CD14-positive monocyte (primary cell): Measurements from ENCODE around the gene TBC1D7. TPM values are rescaled to one million over a fixed set of nuclear protein-coding genes. Genes with fewer than 3 reads are reported as not detected.
A peak's percentile ranks its signal among the peaks of the same experiment; 100 is the strongest.

Source experiments
- DNase-seq, 3 donors: peaks; one replicate each; pipeline ENCODE4 v3.0.0-alpha.2; 2011 to 2022
- H2AFZ ChIP-seq: 2 replicates; pipeline ENCODE4 v1.6.0; 2012; ENCODE audit warnings: mild to moderate bottlenecking, low read depth, low read length, inconsistent platforms; ENCODE audit not compliant: insufficient read depth, poor library complexity, severe bottlenecking
- H3K27ac ChIP-seq, 2 donors: 1 replicate in 1 of 2; 2 replicates in 1 of 2; pipeline ENCODE4 v1.5.1; 2012 to 2013; ENCODE audit warnings: low read length in 2 of 2, control low read depth in 1 of 2, inconsistent platforms in 1 of 2, low read depth in 1 of 2, mild to moderate bottlenecking in 1 of 2
- H3K27me3 ChIP-seq, 2 donors: one replicate each; pipeline versions ENCODE4 v1.6.0 to v1.6.1; 2011 to 2013; ENCODE audit warnings: low read length in 2 of 2; ENCODE audit not compliant: control insufficient read depth in 2 of 2, insufficient read depth in 2 of 2
- H3K36me3 ChIP-seq, 2 donors: replicated peaks in 1 of 2; 1 replicate in 1 of 2; 2 replicates in 1 of 2; pipeline versions ENCODE4 v1.5.1 to v1.6.1; 2012 to 2013; ENCODE audit warnings: low read length in 2 of 2, control low read depth in 1 of 2, inconsistent platforms in 1 of 2, mild to moderate bottlenecking in 1 of 2; ENCODE audit not compliant: insufficient read depth in 2 of 2, control insufficient read depth in 1 of 2
- H3K4me1 ChIP-seq, 2 donors: 1 replicate in 1 of 2; 2 replicates in 1 of 2; pipeline versions ENCODE4 v1.5.1 to v1.6.1; 2012 to 2013; ENCODE audit warnings: low read length in 2 of 2, control low read depth in 1 of 2, inconsistent platforms in 1 of 2, mild to moderate bottlenecking in 1 of 2, moderate library complexity in 1 of 2; ENCODE audit not compliant: insufficient read depth in 2 of 2, control insufficient read depth in 1 of 2
- H3K4me2 ChIP-seq: replicated peaks from 2 replicates; pipeline ENCODE3; 2012; ENCODE audit warnings: low read length, moderate library complexity, mild to moderate bottlenecking; ENCODE audit not compliant: poor library complexity, severe bottlenecking; ENCODE audit errors: extremely low read depth
- H3K4me3 ChIP-seq, 3 experiments: fragments of 200-600 bp in 1 of 3; sonication (generic) in 1 of 3; replicated peaks in 1 of 3; 1 replicate in 2 of 3; 2 replicates in 1 of 3; pipeline ENCODE4 v1.5.1; 2011 to 2013; ENCODE audit warnings: low read length in 3 of 3, mild to moderate bottlenecking in 3 of 3, control low read depth in 2 of 3, low read depth in 2 of 3, inconsistent platforms in 1 of 3, moderate library complexity in 1 of 3
- H3K79me2 ChIP-seq: 2 replicates; pipeline ENCODE4 v1.6.0; 2012; ENCODE audit warnings: mild to moderate bottlenecking, control low read depth, inconsistent platforms, low read length, moderate library complexity; ENCODE audit not compliant: insufficient read depth
- H3K9ac ChIP-seq: 2 replicates; pipeline ENCODE4 v1.6.0; 2017; ENCODE audit warnings: low read length, mild to moderate bottlenecking; ENCODE audit not compliant: insufficient read depth, poor library complexity, severe bottlenecking
- H3K9me3 ChIP-seq, 2 donors: replicated peaks in 1 of 2; 1 replicate in 1 of 2; 2 replicates in 1 of 2; pipeline versions ENCODE4 v1.5.1 to v1.6.1; 2012 to 2013; ENCODE audit warnings: low read length in 2 of 2, control low read depth in 1 of 2; ENCODE audit not compliant: control insufficient read depth in 1 of 2, insufficient read depth in 1 of 2
- H4K20me1 ChIP-seq: 2 replicates; pipeline ENCODE4 v1.6.0; 2012; ENCODE audit warnings: mild to moderate bottlenecking, low read length, control low read depth, moderate library complexity; ENCODE audit not compliant: insufficient read depth
- H3K27ac Mint-ChIP-seq, 7 donors: one replicate each; pipeline ENCODE4 v1.8.0; 2020; ENCODE audit warnings: mild to moderate bottlenecking in 7 of 7, mixed read lengths in 7 of 7, moderate library complexity in 6 of 7, inconsistent platforms in 2 of 7
- H3K27me3 Mint-ChIP-seq, 3 donors: one replicate each; pipeline ENCODE4 v1.8.0; 2021 to 2022; ENCODE audit warnings: low read depth in 3 of 3, mild to moderate bottlenecking in 3 of 3, mixed read lengths in 3 of 3, moderate library complexity in 3 of 3, inconsistent platforms in 1 of 3
- H3K36me3 Mint-ChIP-seq, 2 donors: one replicate each; pipeline ENCODE4 v1.8.0; 2020; ENCODE audit warnings: mixed read lengths in 2 of 2, inconsistent platforms in 1 of 2, mild to moderate bottlenecking in 1 of 2
- H3K4me1 Mint-ChIP-seq: one replicate; pipeline ENCODE4 v1.8.0; 2020; ENCODE audit warnings: mild to moderate bottlenecking, mixed read lengths
- H3K4me3 Mint-ChIP-seq, 2 donors: one replicate each; pipeline ENCODE4 v1.8.0; 2020; ENCODE audit warnings: mild to moderate bottlenecking in 2 of 2, mixed read lengths in 2 of 2, moderate library complexity in 1 of 2
- H3K9me3 Mint-ChIP-seq, 7 donors: one replicate each; pipeline ENCODE4 v1.8.0; 2020 to 2022; ENCODE audit warnings: mixed read lengths in 7 of 7, mild to moderate bottlenecking in 6 of 7, moderate library complexity in 6 of 7, inconsistent platforms in 2 of 7
- WGBS: methylation state at CpG from one replicate; pipeline ENCODE4 v1.1.5; 2013; ENCODE audit warnings: missing lambda C conversion rate; ENCODE audit not compliant: insufficient coverage; 5-methylcytosine and 5-hydroxymethylcytosine counted together
- intact Hi-C, 2 donors: fragments of 100-400 bp; cut with micrococcal nuclease; formaldehyde crosslinking; loops; one replicate each; pipeline versions ENCODE4 v1.15.0 to v1.15.1; 2023
- polyA plus RNA-seq, 3 donors: library from polyadenylated mRNA; depleted of rRNA in 1 of 3; unstranded in 2 of 3; stranded (reverse) in 1 of 3; fragments of 300-500 nt in 2 of 3; fragments of >200 nt in 1 of 3; fragmentation: Illumina TruSeq in 2 of 3; gene quantifications; 1 replicate in 2 of 3; 2 replicates in 1 of 3; pipeline ENCODE4 v1.2.3, GENCODE V29; 2012 to 2021
- TF ChIP-seq, protein P1 (sequence below): fragments of 200-600 bp; IDR thresholded peaks from one replicate; pipeline ENCODE4 v1.8.0; 2022; ENCODE audit warnings: antibody characterized with exemption, mild to moderate bottlenecking

Gene TBC1D7
- polyA plus RNA-seq, 3 donors = 12.2 to 34.3 (median 34.3) TPM

DNA sequence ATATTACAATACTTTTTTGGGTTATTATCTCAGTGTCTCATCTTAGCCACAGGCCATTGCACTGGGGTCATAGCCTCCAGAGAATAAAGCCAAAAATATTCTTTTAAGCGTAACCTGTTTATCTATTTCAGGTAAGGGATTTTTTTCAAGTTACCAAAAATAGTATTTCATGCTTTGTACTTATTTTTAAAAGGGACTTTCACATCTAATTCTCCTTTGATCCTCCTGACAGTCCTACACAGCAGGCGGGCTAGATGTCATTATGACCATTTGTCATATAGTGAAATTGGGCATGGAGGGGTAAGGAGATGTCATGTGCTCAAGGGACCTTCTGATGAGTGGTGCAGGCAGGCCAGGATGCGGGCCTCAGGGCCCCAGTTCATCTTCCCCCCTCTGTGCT is 68.9 kb downstream of the TBC1D7 start:
- Histone ChIP-seq H3K9me3 (no peaks in the 10 kb centered on the region), H3K4me2 (no peak overlapping the region), H2AFZ (no peak overlapping the region), H3K79me2 (no peaks in the 10 kb centered on the region), H3K36me3 (no peaks in the 10 kb centered on the region), H3K4me1 (peaks cover 79 to 84% of the 10 kb centered on the region in 2 donors), H3K27ac (no peak overlapping the region), H4K20me1 (no peaks in the 10 kb centered on the region), H3K27me3 (no peaks in the 10 kb centered on the region), H3K4me3 (no peak overlapping the region), H3K9ac (no peak overlapping the region)
- TF ChIP-seq, protein P1, sequence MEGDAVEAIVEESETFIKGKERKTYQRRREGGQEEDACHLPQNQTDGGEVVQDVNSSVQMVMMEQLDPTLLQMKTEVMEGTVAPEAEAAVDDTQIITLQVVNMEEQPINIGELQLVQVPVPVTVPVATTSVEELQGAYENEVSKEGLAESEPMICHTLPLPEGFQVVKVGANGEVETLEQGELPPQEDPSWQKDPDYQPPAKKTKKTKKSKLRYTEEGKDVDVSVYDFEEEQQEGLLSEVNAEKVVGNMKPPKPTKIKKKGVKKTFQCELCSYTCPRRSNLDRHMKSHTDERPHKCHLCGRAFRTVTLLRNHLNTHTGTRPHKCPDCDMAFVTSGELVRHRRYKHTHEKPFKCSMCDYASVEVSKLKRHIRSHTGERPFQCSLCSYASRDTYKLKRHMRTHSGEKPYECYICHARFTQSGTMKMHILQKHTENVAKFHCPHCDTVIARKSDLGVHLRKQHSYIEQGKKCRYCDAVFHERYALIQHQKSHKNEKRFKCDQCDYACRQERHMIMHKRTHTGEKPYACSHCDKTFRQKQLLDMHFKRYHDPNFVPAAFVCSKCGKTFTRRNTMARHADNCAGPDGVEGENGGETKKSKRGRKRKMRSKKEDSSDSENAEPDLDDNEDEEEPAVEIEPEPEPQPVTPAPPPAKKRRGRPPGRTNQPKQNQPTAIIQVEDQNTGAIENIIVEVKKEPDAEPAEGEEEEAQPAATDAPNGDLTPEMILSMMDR = no peak
- Mint-ChIP-seq H3K27me3 (peaks cover 0 to 2% (median 0%) of the 10 kb centered on the region in 3 donors), H3K27ac (no peak overlapping the region), H3K9me3 (peaks cover 0 to 6% (median 2%) of the 10 kb centered on the region in 7 donors), H3K36me3 (peaks cover 0 to 4% of the 10 kb centered on the region in 2 donors), H3K4me3 (no peak overlapping the region), H3K4me1 (peaks cover 79% of the 10 kb centered on the region)
- no CpG with 5 or more reads among the region's 3 CpGs for WGBS
- DNase-seq = no peak
- intact Hi-C loops = no loop called here

DNA sequence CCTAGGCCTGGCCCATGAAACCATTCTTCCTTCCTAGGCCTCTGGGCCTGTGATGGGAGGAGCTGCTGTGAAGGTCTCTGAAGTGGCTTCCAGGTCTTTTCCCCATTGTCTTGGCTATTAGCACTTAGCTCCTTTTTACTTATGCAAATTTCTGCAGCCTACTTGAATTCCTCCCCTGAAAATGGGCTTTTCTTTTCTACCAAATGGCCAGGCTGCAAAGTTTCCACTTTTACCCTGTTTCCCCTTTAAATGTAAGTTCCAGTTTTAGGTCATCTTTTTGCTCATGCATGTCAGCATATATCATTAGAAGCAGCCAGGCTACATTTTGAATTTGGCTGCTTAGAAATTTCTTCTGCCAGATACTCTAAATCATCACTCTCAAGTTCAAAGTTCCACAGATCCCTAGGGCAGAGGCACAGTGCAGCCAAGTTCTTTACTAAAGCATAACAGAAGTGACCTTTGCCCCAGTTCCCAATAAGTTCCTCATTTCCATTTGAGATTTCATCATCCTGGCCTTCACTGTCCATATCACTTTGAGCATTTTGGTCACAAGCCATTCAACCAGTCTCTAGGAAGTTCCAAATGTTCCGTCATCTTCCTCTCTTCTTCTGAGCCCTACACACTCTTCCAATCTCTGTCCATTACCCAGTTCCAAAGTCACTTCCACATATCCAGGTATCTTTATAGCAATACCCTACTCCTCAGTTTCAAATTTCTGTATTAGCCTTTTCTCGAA is 71.9 kb downstream of the TBC1D7 start:
- peaks cover 70 to 79% of the 10 kb centered on the region in 2 donors for H3K4me1 ChIP-seq

More for the DNA sequence above, 71.9 kb downstream of the TBC1D7 start:
- no peaks in the 10 kb centered on the region for H3K27me3 ChIP-seq
- intact Hi-C loops = no loop called here
- no peaks in the 10 kb centered on the region for H3K36me3 ChIP-seq
- Mint-ChIP-seq H3K27ac (peak overlapping the region; percentile 69 to 97 (median 94)), H3K36me3 (peaks cover 0 to 4% of the 10 kb centered on the region in 2 donors), H3K4me3 (peak overlapping the region in 1 of 2 donors; percentile 72), H3K27me3 (peaks cover 0 to 2% (median 0%) of the 10 kb centered on the region in 3 donors), H3K4me1 (peaks cover 72% of the 10 kb centered on the region), H3K9me3 (peaks cover 0 to 6% (median 2%) of the 10 kb centered on the region in 7 donors)
- no peaks in the 10 kb centered on the region for H4K20me1 ChIP-seq
- peak overlapping the region; percentile 12 for H3K4me2 ChIP-seq
- peak; percentile 72 to 94 (median 93) for DNase-seq
- TF ChIP-seq, protein P1 = no peak
- no peak overlapping the region for H3K9ac ChIP-seq
- H3K4me3 ChIP-seq = peak overlapping the region in 1 of 3 experiments; percentile 20
- peak overlapping the region; percentile 83 to 87 for H3K27ac ChIP-seq
- H3K9me3 ChIP-seq = no peaks in the 10 kb centered on the region
- 0% methylated on average over 1 of the region's 2 CpGs for WGBS
- H3K79me2 ChIP-seq = no peaks in the 10 kb centered on the region
- peak overlapping the region; percentile 8 for H2AFZ ChIP-seq

Other genes starting within 250 kb of the TBC1D7 start
- gene GFOD1, start 159.1 kb upstream of the TBC1D7 start, polyA plus RNA-seq = 1 to 10 TPM; 2.4 to 8.7 (median 2.4) TPM
- gene SIRT5, start 246.1 kb upstream of the TBC1D7 start, polyA plus RNA-seq = 1 to 10 TPM; 3.3 to 5.0 (median 3.4) TPM